ENCODE results near the gene TYW1B. TPM values are rescaled to one million over a fixed set of nuclear protein-coding genes. Genes with fewer than 3 reads are reported as not detected.
"Not testable (repeated sequence)": the region's sequence is repeated elsewhere in the genome, so short reads cannot be mapped to it uniquely, and the experiment has no call there.

TYW1B gene
- total RNA-seq, 6 donors from 2014 or later: 2.4 to 22.0 (median 4.5) TPM

- Histone ChIP-seq H3K36me3 (no peaks in the 10 kb centered on the region), H3K4me1 (no peaks in the 10 kb centered on the region), H3K4me3 (no peak overlapping the region), H3K9me3 (no peaks in the 10 kb centered on the region), H3K27me3 (no peaks in the 10 kb centered on the region), H3K27ac (no peak overlapping the region)
- ATAC-seq (ENCODE audit: low FRiP score in 2 of 2): no peak
- DNase-seq: no peak
- WGBS, 2 donors: 69 to 74% methylated on average over 1 of the region's 1 CpG
- TF ChIP-seq CTCF (IDR thresholded peaks at IDR 0.05) (no peak), POLR2AphosphoS5 (IDR thresholded peaks at IDR 0.05) (no peak), EP300 (IDR thresholded peaks at IDR 0.05) (no peak), POLR2A (IDR thresholded peaks at IDR 0.05) (no peak)
These were observed 121.5 kb downstream of the TYW1B start for GRCh38 chr7:72706521-72706920.

GRCh38 chr7:72705693-72706092 is 122.3 kb downstream of the TYW1B start:
- not testable (repeated sequence) for DNase-seq, H3K9me3 ChIP-seq, H3K27me3 ChIP-seq, H3K4me3 ChIP-seq, H3K4me1 ChIP-seq, H3K27ac ChIP-seq, H3K36me3 ChIP-seq
- WGBS, 2 donors: 76 to 89% methylated on average over 3 to 4 of the region's 4 CpGs
- ATAC-seq (ENCODE audit: low FRiP score in 2 of 2): peak in 1 of 2 donors; percentile 31

GRCh38 chr7:72704894-72705293 is 123.1 kb downstream of the TYW1B start:
- no peak for TF ChIP-seq EP300 (IDR thresholded peaks at IDR 0.05)
- Histone ChIP-seq H3K9me3 (no peaks in the 10 kb centered on the region), H3K27me3 (no peaks in the 10 kb centered on the region), H3K27ac (no peak overlapping the region), H3K4me3 (no peak overlapping the region), H3K4me1 (no peaks in the 10 kb centered on the region), H3K36me3 (no peaks in the 10 kb centered on the region)
- no peak for ATAC-seq (ENCODE audit: low FRiP score in 2 of 2)
- DNase-seq: no peak
- WGBS, 2 donors: 93 to 94% methylated on average over 3 of the region's 3 CpGs

DNA sequence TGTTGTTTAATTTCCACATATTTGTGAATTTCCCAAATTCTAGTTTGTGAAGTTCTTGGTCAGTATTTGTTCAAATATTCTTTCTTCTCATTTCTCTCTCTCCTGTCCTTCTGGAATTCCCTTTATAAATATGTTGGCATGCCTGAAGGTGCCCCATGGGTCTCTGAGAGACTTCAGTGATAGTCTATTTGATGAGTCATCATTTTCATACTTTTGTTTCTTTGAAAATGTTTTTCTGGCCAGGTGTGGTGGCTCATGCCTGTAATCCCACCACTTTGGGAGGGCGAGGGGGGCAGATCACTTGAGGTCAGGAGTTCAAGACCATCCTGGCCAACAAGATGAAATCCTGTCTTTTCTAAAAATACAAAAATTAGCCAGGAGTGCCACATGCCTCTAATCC is 127.5 kb downstream of the TYW1B start:
- H3K4me3 ChIP-seq; ATAC-seq (ENCODE audit: low FRiP score in 2 of 2); H3K27me3 ChIP-seq; H3K9me3 ChIP-seq; H3K27ac ChIP-seq; H3K36me3 ChIP-seq; H3K4me1 ChIP-seq; DNase-seq: not testable (repeated sequence)
- 89 to 100% methylated on average over 1 of the region's 1 CpG for WGBS, 2 donors

- H3K36me3 ChIP-seq; H3K4me3 ChIP-seq; DNase-seq; H3K27me3 ChIP-seq; H3K27ac ChIP-seq; H3K4me1 ChIP-seq; ATAC-seq (ENCODE audit: low FRiP score in 2 of 2); H3K9me3 ChIP-seq: not testable (repeated sequence)
- WGBS, 2 donors: 100% methylated on average over 1 of the region's 1 CpG
These were observed 130.9 kb downstream of the TYW1B start for GRCh38 chr7:72697066-72697465.

GRCh38 chr7:72696643-72697042 is 131.4 kb downstream of the TYW1B start:
- 54 to 69% methylated on average over 2 of the region's 2 CpGs for WGBS, 2 donors
- not testable (repeated sequence) for ATAC-seq (ENCODE audit: low FRiP score in 2 of 2)

DNA sequence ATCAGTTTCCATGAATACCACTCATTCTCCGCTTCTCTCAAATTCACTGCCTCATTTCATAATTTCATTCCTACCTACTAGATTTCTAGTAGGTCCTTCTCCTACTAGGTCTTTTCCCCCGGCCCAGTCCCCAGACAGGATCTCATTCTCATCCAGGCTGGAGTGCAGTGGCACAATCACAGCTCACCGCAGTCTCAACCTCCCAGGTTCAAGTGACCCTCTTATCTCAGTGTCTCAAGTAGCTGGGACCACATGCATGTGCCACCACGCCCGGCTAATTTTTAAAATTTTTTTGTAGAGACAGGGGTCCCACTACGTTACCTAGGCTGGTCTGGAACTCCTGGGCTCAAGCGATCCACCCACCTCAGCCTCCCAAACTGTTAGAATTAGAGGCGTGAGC is 132.5 kb downstream of the TYW1B start:
- ATAC-seq (ENCODE audit: low FRiP score in 2 of 2); H3K4me3 ChIP-seq; H3K27ac ChIP-seq; H3K9me3 ChIP-seq; H3K4me1 ChIP-seq; H3K27me3 ChIP-seq; H3K36me3 ChIP-seq: not testable (repeated sequence)
- peak in 1 of 2 donors; percentile 32 for DNase-seq
- WGBS, 2 donors: 77 to 89% methylated on average over 8 of the region's 8 CpGs

More at GRCh38 chr7:72696643-72697042, 131.4 kb downstream of the TYW1B start:
- not testable (repeated sequence) for H3K4me1 ChIP-seq, H3K27me3 ChIP-seq, H3K9me3 ChIP-seq, H3K27ac ChIP-seq, H3K36me3 ChIP-seq, H3K4me3 ChIP-seq, DNase-seq

GRCh38 chr7:72691442-72691841 is 136.6 kb downstream of the TYW1B start:
- H3K4me1 ChIP-seq; H3K36me3 ChIP-seq; H3K4me3 ChIP-seq; H3K9me3 ChIP-seq; H3K27ac ChIP-seq; H3K27me3 ChIP-seq; ATAC-seq (ENCODE audit: low FRiP score in 2 of 2); DNase-seq: not testable (repeated sequence)
- 81 to 88% methylated on average over 2 of the region's 2 CpGs for WGBS, 2 donors

- H3K27me3 ChIP-seq; H3K27ac ChIP-seq; H3K36me3 ChIP-seq; H3K9me3 ChIP-seq; ATAC-seq (ENCODE audit: low FRiP score in 2 of 2); H3K4me3 ChIP-seq; H3K4me1 ChIP-seq; DNase-seq: not testable (repeated sequence)
- WGBS, 2 donors: 56 to 77% methylated on average over 2 of the region's 2 CpGs
These were observed 137.8 kb downstream of the TYW1B start for GRCh38 chr7:72690177-72690576.

DNA sequence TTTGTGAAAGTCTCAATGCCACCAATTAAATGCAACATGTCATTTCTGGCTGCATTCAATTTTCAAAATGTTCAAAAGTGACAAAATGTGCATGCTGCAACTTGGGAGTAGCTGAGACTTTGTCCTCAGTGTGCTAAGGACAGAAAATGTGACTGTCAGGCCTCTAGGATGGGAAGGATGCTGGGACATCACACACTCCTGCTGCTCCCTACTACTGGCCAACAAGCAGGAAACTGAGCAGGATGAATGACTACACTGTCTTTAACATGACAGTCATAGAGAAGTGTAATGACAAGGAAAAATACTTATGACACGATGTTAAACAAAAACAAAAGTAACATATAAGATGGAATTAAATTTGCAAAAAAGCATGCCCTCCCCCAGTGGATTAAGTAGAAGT is 138.7 kb downstream of the TYW1B start:
- WGBS, 2 donors: 64 to 79% methylated on average over 1 of the region's 1 CpG
- H3K4me3 ChIP-seq; H3K36me3 ChIP-seq; H3K4me1 ChIP-seq; DNase-seq; ATAC-seq (ENCODE audit: low FRiP score in 2 of 2); H3K27ac ChIP-seq; H3K9me3 ChIP-seq; H3K27me3 ChIP-seq: not testable (repeated sequence)

GRCh38 chr7:72681211-72681610 is 146.8 kb downstream of the TYW1B start:
- 42 to 79% methylated on average over 4 of the region's 4 CpGs for whole genome bisulfite sequencing, 2 donors
- not testable (repeated sequence) for H3K9me3 ChIP-seq, H3K36me3 ChIP-seq, H3K4me3 ChIP-seq, H3K27ac ChIP-seq, H3K27me3 ChIP-seq
- H3K4me1 ChIP-seq: peaks cover 7 to 14% (median 12%) of the 10 kb centered on the region in 4 donors
- DNase-seq: peak in 1 of 2 donors; percentile 21
- peak in 1 of 2 donors; percentile 74 for ATAC-seq (ENCODE audit: low FRiP score in 2 of 2)

- H3K36me3 ChIP-seq; H3K27ac ChIP-seq; H3K27me3 ChIP-seq; H3K9me3 ChIP-seq; DNase-seq; H3K4me3 ChIP-seq; ATAC-seq (ENCODE audit: low FRiP score in 2 of 2); H3K4me1 ChIP-seq: not testable (repeated sequence)
- 88 to 89% methylated on average over 6 of the region's 6 CpGs for WGBS, 2 donors
These were observed 151.1 kb downstream of the TYW1B start for GRCh38 chr7:72676880-72677279.
